NCI-H2196 treated with DMSO at 0.1 percent for 48 hours (cell line): ENCODE measurements around the gene GPR15LG.

Source experiments
- DNase-seq: peaks from one replicate; lab custom pipeline; 2025; ENCODE audit not compliant: unreplicated experiment; lab: John Stamatoyannopoulos, UW

The GPR15LG gene

DNA sequence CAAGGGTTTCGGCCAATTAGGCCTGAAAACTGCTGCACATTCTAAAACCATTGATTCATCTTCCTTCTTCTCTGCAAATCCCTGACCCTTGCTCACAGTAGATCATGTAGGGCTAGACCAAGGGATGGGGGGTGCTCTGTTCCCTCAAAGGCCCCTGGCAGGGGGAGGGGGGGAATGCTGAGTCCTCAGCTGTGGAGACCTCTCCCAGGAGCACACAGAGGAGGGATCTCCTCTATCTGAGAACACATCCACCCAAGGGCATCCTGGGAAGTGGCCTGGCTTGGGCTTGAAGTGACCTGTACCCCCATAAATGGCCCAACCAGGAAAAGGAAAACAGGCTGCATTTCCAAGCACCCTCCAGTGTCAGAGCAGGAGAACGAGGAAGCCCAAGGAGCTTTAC, 19.7 kb downstream of the GPR15LG start:
- DNase-seq, result no peak

DNA sequence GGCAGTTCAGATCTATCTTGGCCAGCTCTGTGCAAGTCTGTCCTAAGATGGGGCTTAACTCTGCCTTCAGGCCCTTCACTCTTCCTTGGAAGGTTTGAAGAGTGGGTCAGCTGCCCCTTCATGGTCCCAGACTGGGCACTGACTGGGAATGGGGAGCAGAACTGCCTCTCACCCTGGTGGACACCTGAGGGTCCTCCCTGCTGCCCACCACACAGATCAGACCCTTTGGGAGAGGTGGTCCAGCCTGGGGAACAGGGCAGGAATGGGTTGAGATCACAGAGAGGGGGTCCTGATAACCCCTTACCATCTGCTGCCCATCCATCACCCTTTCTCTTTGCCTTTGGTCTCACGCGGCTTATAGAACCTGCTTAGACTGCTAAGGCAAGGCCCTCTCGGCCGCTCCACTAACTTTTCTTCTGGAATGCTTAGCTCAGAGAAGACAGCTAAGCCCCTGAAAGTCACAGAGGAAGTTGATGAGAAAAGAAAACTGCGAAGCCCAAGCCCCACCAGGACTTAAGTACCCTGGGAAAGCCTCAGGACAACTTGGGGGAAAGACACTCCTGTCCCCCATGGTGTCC, 20.3 kb downstream of the GPR15LG start:
- no peak for DNase-seq

DNA sequence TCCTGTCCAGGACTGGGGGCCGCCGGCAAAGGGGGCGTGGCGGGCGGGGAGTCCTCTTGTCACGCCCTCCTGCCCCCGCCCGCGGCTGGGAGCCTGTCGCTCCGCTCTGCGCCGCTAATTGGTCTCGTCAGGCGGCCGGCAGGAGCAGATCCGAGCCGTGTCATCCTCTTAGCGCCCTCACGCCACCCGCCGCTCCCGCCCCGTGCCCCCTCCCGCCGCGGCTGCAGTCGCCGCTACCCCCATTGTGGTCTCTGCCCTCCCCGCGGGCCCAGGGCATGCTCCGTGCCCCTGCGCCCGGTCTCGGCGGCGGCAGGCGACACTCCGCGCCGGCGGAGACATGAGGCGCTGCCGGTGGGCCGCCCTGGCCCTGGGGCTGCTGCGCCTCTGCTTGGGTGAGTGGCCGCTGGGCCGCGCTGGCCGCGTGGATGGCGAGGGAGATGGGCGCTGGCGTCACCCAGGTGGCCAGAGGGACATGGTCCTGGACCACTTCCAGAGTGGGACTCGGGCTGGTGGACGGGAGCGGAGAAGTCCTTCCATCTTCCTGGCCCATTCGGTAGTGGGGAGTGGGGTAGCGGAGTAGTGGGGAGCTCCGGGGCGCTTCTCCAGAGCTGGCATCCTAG, 20.9 kb downstream of the GPR15LG start, which contains the start of gene CDHR1:
Gene CDHR1, plus strand, starts transcription at position 114 of the 620 bp plus-strand sequence. Its CDS starts 224 bp downstream, at position 338.
- DNase-seq, result peak; percentile 17

DNA sequence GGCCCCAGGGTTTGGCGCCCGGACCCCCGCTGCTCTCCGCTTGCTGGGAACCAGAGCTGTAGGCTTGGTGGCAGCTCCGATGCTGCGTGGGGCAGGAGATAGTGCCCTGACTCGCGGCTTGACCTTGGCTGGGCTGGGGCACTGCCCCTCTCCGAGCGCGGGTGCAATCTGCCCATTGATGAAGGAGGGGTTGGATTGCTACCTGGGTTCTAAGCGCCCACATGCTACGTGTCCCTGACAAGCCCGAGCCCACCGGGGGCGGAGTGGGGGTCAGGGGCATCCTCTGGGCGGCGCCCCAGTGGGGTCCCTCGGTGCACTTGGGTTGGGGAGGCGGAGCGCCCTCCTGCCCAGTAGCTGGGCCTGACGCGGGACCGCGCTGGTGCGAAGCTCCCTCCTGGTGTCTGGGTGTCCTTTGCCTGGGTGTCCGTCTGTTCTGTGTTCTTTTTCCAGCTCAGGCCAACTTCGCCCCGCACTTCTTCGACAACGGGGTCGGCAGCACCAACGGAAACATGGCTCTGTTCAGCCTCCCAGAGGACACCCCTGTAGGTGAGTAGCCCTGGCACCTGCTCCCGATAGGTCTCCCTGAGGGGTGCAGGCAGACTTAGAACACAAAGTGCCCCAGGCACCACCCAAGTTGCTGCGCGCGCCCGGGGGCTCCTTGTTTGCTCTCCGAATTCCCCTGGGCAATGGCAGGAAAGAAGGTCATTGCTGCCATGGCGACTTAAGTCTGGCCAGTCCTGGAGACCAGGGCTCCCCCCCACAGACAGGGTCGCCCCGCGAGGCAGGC, 21.6 kb downstream of the GPR15LG start:
- no peak for DNase-seq

GRCh38 chr10:84196083-84196482, 22.5 kb downstream of the GPR15LG start:
- DNase-seq, result peak; percentile 53

- DNase-seq, result no peak
These were observed 23.3 kb downstream of the GPR15LG start for GRCh38 chr10:84196941-84197340.

DNA sequence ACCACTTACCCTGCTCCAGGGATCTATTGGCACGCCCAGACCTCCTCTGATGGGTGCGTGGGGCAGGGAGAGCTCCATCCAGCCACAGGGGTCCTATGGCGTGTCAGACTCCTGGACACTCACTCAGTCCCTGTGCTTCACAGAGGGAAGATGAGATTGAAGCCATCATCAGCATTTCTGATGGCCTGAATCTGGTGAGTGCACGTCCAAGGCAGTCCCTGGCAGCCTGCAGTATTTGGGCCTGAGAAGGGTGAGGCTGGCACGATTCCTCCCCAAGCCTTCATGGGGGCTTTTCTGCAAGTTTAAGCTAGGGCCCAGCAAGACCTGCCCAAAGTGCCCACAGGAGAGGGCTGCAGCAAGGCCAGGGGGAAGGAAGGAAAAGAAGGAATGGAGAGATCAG, 24.0 kb downstream of the GPR15LG start:
- no peak for DNase-seq

- DNase-seq, result no peak
These were observed 24.8 kb downstream of the GPR15LG start for GRCh38 chr10:84198206-84198915.

GRCh38 chr10:84200537-84201243, 27.1 kb downstream of the GPR15LG start:
- DNase-seq, result no peak

DNA sequence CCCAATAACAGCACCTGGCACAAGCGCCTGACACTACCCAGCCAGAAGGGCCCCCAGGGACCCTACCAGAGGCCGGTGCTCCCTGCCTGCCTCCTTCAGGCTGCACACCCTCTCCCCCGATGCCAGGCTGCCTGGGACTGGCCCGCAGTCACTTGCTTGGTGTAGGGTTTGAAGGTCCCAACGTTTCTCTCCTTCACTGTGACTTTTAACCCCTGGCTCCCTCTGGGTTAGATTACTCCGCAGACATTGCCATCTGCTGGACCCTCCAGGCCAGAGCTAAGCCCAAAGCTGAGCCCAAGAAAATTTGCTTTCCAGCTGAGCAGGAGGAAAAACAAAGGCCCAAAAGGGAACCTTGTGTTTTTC, 27.6 kb downstream of the GPR15LG start:
- DNase-seq, result no peak

DNA sequence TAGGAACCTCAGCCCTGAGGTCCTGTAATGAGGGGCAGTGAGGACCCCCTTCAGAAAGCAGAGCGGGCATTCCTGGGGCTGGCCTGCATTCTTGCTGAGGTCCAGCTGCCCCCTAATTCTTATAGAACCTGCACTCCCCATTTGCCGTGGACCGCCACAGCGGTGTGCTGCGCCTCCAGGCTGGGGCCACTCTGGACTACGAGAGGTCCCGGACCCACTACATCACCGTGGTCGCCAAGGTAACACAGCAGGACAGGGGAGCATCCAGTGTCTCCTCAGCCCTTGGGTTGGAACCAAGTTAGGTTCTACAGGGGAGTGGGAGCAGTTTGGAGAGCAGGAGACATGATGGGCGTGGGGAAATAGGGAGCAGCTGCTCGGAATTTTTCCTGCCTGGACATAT, 28.1 kb downstream of the GPR15LG start:
- no peak for DNase-seq

DNA sequence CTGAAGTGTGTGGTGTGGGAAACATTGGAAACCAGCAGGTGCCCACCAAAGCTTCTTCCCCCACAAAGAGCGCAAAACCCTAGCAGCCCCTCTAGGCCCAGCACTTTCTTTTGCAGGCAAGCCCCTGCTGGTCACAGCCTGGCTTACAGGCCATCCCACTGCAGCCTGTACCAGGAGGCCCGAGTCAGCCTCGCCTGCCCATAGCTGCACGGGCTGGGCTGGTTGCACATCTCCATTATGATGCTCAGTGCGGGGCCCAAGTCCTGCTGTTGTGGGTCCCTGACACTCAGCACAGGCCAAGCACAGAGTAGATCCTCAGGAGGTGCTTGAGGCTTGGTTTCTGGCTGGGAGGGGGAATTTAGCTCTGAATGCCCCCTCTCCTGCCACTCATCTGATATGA, 28.7 kb downstream of the GPR15LG start:
- DNase-seq, result no peak

- no peak for DNase-seq
These were observed 30.5 kb downstream of the GPR15LG start for GRCh38 chr10:84204122-84204521.

DNA sequence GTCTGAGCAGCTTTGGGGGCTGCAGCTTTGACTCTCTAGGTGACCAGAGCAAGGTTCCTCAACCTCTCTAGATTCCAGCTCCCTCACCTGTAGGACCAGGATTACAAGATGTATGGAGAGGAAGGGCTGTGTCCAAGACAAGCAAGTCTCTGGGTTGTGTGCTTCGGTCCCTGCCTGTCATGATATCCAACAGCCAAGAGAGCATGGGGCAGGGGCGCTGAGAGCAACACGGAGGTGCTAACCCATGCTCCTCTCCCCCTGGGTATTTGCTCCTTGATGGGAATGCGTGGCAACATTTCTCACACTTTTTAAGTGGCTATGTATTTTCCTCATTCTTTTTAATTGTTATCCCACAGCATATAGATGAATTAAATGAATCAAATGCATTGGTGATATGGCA, 31.0 kb downstream of the GPR15LG start:
- DNase-seq, result no peak

GRCh38 chr10:84205049-84205852, 31.6 kb downstream of the GPR15LG start:
- no peak for DNase-seq

DNA sequence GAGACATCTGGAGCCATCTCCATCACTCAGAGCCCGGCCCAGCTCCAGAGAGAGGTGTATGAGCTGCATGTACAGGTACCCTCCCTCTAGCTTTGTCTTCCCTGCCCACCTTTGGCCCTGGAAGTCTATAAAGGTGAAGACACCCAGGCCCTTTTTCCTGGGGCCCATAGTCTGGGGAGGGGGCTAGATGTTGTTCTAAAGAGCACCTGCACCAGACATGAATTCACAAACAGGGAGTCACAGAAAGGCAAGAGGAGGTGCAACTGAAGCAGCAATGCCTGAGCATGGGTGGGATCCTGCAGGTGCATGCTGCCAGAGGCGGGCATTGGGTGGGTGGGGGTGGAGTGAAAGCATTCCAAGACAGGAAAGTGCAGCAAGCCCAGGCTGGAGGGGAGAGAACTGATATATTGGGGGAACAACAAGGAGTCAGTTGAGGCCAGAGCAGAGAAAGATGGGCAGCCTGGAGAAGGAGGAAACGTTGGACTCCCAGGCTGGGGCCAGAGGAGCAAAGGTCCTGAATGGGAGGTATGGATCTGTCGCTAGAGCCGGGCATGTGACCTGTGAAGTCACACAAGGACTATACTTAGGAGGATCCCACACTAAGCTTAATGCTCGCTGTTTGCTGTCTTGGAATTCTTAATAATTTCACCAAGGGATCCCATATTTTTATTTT, 32.4 kb downstream of the GPR15LG start:
- DNase-seq, result no peak

- no peak for DNase-seq
These were observed 34.4 kb downstream of the GPR15LG start for GRCh38 chr10:84208023-84208422.

GRCh38 chr10:84211566-84211965, 38.0 kb downstream of the GPR15LG start:
- DNase-seq, result no peak

DNA sequence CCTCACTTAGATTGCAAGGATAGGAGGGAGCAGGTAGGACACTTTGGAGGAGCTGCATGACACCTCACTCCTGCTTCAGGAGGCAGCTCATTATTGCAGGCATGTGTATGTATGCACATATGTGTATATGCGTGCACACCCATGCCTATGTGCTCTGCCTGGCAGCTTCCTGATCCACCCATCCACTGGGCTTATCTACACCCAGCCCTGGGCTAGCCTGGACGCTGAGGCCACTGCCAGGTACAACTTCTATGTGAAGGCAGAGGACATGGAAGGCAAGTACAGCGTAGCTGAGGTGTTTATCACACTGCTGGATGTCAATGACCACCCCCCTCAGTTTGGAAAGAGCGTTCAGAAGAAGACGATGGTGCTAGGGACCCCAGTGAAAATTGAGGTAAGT, 38.4 kb downstream of the GPR15LG start:
- no peak for DNase-seq

GRCh38 chr10:84213076-84213475, 39.5 kb downstream of the GPR15LG start:
- DNase-seq, result no peak
